ENCODE results near the gene VEZT. TPM values are rescaled to one million over a fixed set of nuclear protein-coding genes. Genes with fewer than 3 reads are reported as not detected.
A peak's percentile ranks its signal among the peaks of the same experiment; 100 is the strongest.

VEZT gene
- 126 and 135 TPM in 2 replicates for total RNA-seq

DNA sequence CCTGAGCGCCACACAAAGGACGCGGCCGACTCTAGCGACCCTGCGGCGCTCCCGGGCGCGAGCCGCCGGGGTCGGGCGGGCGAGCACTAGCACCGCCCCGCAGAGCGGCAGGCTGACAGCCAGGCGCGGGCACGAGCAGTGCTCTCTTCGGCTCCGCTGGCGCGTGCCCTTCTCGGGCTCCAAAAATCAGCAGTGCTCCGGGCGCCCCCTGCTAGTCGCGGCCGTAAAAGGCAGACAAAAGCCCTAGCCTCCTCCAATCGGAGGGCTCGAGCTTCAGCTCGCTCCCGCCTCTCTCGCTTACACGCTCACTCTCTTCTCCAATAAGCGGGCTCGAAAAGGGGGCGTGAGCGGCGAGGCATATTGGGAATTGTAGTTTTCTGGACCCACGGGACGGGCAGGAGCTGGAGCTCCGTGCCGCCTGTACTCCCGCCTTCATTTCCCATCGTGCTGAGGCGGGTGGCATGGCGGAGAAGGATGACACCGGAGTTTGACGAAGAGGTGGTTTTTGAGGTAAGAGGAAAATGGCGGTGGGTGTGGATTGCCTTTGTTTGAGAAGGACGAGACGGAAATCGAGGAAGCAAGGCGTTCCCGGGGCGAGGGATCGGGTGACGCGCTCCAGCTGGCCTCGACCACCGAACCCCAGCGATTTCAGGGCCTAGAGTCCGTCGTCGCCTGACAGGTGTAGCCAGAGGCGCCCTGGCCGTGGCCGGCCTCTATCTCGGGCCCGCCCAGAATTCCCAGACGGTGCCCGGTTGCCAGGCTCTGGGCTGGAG is at the start of gene VEZT, which contains the start of gene FGD6:
VEZT (plus strand) TSS at position 431 of the 773 bp plus-strand sequence; CDS start at position 475, 44 bp downstream.
FGD6 (minus strand) TSS at position 91 of the 773 bp plus-strand sequence. CDS start 227 bp downstream, outside the sequence.

Small RNA genes within 50 kb of the gene (small RNA-seq; reads per million reads assigned to genes)
- gene MIR331 (112 reads per million, percentile 99 among the genes with 10 or more reads in this experiment), gene MIR3685 (not detected), gene RF00019 (not detected), gene RNU6-808P (not detected)

Other genes starting within 250 kb of the VEZT start
- gene NDUFA12, start 214.1 kb upstream of the VEZT start, total RNA-seq, result 70.9 and 102 TPM in 2 replicates
- 18.3 and 27.1 TPM in 2 replicates for gene NR2C1, start 144.2 kb upstream of the VEZT start, total RNA-seq
- 22.4 and 32.7 TPM in 2 replicates for gene FGD6, start 340 bp upstream of the VEZT start, total RNA-seq